ENCODE measurements around the gene P3H3.
"Not testable (repeated sequence)": the region's sequence is repeated elsewhere in the genome, so short reads cannot be mapped to it uniquely, and the experiment has no call there.

Gene P3H3

GRCh38 chr12:6888360-6888759 is 60.2 kb downstream of the P3H3 start:
- no peaks in the 10 kb centered on the region for H3K9me3 ChIP-seq (ENCODE audit: control insufficient read depth, insufficient read depth, low read depth, low read length)
- no peak overlapping the region for H3K27ac ChIP-seq (ENCODE audit: extremely low read depth, low read depth, low read length)
- POLR2A ChIA-PET, result interaction anchor here (1.0 kb wide), 1 partner anchor 16 kb away, joined by 3 read pairs; no protein-coding TSS in a partner anchor
- CTCF ChIA-PET, result interaction anchor here (0.8 kb wide), 1 partner anchor 16 kb away, joined by 3 read pairs; no protein-coding TSS in a partner anchor
- TF ChIP-seq, protein P1, sequence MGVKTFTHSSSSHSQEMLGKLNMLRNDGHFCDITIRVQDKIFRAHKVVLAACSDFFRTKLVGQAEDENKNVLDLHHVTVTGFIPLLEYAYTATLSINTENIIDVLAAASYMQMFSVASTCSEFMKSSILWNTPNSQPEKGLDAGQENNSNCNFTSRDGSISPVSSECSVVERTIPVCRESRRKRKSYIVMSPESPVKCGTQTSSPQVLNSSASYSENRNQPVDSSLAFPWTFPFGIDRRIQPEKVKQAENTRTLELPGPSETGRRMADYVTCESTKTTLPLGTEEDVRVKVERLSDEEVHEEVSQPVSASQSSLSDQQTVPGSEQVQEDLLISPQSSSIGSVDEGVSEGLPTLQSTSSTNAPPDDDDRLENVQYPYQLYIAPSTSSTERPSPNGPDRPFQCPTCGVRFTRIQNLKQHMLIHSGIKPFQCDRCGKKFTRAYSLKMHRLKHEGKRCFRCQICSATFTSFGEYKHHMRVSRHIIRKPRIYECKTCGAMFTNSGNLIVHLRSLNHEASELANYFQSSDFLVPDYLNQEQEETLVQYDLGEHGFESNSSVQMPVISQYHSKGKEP (tag by site-specific recombination; IDR thresholded peaks at IDR 0.05), result 0 out of 2 replicates have a peak, but pooled peaks have one; percentile 23
- TF ChIP-seq ZNF549 (tag by site-specific recombination; IDR thresholded peaks at IDR 0.05) (no peak), EGR2 (tag by site-specific recombination; IDR thresholded peaks at IDR 0.05; ENCODE audit: low read depth) (no peak), REST (tag by site-specific recombination; IDR thresholded peaks at IDR 0.05) (no peak), ZNF266 (tag by site-specific recombination; IDR thresholded peaks at IDR 0.05; ENCODE audit: low read depth) (no peak), ZBTB17 (tag by site-specific recombination; IDR thresholded peaks at IDR 0.05) (0 out of 2 replicates have a peak, but pooled peaks have one; percentile 22), GFI1B (tag by site-specific recombination; IDR thresholded peaks at IDR 0.05) (peak; percentile 15; the same call in 1 of the 2 replicates)
- TF ChIP-seq, protein P2, sequence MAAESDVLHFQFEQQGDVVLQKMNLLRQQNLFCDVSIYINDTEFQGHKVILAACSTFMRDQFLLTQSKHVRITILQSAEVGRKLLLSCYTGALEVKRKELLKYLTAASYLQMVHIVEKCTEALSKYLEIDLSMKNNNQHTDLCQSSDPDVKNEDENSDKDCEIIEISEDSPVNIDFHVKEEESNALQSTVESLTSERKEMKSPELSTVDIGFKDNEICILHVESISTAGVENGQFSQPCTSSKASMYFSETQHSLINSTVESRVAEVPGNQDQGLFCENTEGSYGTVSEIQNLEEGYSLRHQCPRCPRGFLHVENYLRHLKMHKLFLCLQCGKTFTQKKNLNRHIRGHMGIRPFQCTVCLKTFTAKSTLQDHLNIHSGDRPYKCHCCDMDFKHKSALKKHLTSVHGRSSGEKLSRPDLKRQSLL (tag by site-specific recombination; IDR thresholded peaks at IDR 0.05), result no peak
- H3K4me3 ChIP-seq (ENCODE audit: low read depth, low read length), result no peak overlapping the region
- H3K4me1 ChIP-seq (ENCODE audit: control insufficient read depth, insufficient read depth, low read length), result no peaks in the 10 kb centered on the region
- H3K36me3 ChIP-seq (ENCODE audit: control insufficient read depth in 2 of 2, insufficient read depth in 1 of 2, low read length in 2 of 2), result peaks cover 0 to 13% of the 10 kb centered on the region in 2 experiments; a peak in 1 of 3 replicates

DNA sequence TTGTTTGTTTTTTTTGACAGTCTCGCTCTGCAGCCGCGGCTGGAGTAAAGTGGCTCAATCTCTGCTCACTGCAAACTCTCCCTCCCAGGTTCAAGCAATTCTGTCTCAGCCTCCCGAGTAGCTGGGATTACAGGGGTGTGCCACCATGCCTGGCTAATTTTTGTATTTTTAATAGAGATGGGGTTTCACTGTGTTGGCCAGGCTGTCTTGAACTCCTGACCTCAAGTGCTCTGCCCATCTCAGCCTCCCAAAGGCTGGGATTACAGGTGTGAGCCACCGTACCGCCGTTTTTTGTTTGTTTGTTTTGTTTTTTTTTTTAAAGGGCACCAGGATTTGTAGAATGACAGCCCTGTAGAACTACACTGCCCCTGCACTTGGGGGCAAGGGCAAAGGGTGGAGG is 60.6 kb downstream of the P3H3 start:
- CTCF ChIA-PET, result interaction anchor here (0.8 kb wide), 1 partner anchor 17 kb away, joined by 3 read pairs; no protein-coding TSS in a partner anchor
- POLR2A ChIA-PET, result interaction anchor here (1.0 kb wide), 1 partner anchor 16 kb away, joined by 3 read pairs; no protein-coding TSS in a partner anchor
- H3K4me1 ChIP-seq (ENCODE audit: control insufficient read depth, insufficient read depth, low read length); H3K9me3 ChIP-seq (ENCODE audit: control insufficient read depth, insufficient read depth, low read depth, low read length); H3K27ac ChIP-seq (ENCODE audit: extremely low read depth, low read depth, low read length); H3K4me3 ChIP-seq (ENCODE audit: low read depth, low read length): not testable (repeated sequence)
- peaks cover 0 to 11% of the 10 kb centered on the region in 2 experiments; a peak in 1 of 3 replicates for H3K36me3 ChIP-seq (ENCODE audit: control insufficient read depth in 2 of 2, insufficient read depth in 1 of 2, low read length in 2 of 2)
